ENCODE measurements around the gene TMPO. TPM values are rescaled to one million over a fixed set of nuclear protein-coding genes. Genes with fewer than 3 reads are reported as not detected.

TMPO gene
- total RNA-seq, 1 experiment from 2014 or later = 176 TPM

DNA sequence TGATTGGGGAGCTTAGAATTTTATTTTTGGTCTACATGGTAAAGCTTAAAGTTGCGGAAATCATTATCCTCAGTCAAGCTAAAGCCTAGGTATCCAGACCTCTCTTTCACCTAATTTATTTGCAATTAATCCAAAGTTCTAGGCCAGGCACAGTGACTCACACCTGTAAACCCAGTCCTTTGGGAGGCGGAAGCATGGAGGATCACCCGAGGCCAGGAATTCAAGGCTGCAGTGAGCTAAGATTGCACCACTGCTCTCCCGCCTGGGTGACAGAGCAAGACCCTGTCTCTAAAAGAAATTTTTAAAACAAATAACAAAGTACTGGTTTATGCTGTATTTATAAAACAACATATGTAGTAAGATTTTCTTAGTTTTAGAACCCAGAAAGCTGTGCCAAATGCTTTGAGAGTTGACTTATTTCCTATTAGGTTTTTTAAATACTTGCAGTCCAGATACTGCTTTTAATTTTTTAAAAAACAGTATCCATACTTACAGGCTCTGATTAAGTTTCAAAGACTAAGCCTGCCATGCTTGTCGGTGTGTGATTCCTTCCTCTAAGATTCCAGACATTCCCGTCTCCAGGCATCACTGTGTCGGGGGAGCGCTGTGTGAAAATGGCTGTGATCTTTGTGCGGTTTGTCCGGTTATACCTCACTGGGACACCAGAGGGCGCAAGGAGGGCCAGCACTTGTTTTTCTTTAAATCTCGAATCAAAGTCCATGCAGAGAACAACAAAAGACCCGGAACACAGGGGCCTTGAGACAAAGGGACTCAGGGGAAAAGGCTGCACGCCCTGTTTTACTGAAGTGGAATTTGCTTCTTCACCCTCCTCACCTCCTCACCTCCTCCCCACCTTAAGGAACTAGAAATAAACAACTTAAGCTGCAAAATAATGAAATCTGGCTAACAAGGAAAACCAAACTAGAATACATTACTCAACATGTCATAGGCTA, 24.6 kb upstream of the TMPO start (continued):
- TF ChIP-seq, protein P1, sequence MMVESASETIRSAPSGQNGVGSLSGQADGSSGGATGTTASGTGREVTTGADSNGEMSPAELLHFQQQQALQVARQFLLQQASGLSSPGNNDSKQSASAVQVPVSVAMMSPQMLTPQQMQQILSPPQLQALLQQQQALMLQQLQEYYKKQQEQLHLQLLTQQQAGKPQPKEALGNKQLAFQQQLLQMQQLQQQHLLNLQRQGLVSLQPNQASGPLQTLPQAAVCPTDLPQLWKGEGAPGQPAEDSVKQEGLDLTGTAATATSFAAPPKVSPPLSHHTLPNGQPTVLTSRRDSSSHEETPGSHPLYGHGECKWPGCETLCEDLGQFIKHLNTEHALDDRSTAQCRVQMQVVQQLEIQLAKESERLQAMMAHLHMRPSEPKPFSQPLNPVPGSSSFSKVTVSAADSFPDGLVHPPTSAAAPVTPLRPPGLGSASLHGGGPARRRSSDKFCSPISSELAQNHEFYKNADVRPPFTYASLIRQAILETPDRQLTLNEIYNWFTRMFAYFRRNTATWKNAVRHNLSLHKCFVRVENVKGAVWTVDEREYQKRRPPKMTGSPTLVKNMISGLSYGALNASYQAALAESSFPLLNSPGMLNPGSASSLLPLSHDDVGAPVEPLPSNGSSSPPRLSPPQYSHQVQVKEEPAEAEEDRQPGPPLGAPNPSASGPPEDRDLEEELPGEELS (CRISPR knock-in tag; IDR thresholded peaks at IDR 0.05) = peak; percentile 23; the same call in 1 of the 2 replicates
- TF ChIP-seq ETV6 (CRISPR knock-in tag; IDR thresholded peaks at IDR 0.05) (peak; percentile 31; the same call in 1 of the 2 replicates), STAT6 (CRISPR knock-in tag; conservative IDR thresholded peaks at IDR 0.05; ENCODE audit: low read depth) (no peak), SP1 (CRISPR knock-in tag; conservative IDR thresholded peaks at IDR 0.05) (no peak), ZBTB43 (CRISPR knock-in tag; IDR thresholded peaks at IDR 0.05) (no peak), ZNF121 (CRISPR knock-in tag; IDR thresholded peaks at IDR 0.05) (no peak), ZNF263 (CRISPR knock-in tag; IDR thresholded peaks at IDR 0.05; ENCODE audit: low read depth) (no peak), CREB1 (CRISPR knock-in tag; IDR thresholded peaks at IDR 0.05) (no peak), FOXJ3 (CRISPR knock-in tag; IDR thresholded peaks at IDR 0.05; ENCODE audit: borderline replicate concordance) (no peak), E2F4 (CRISPR knock-in tag; IDR thresholded peaks at IDR 0.05; ENCODE audit: borderline replicate concordance, low read depth) (no peak), PREB (CRISPR knock-in tag; IDR thresholded peaks at IDR 0.05; ENCODE audit: borderline replicate concordance) (no peak), GRHL2 (CRISPR knock-in tag; IDR thresholded peaks at IDR 0.05; ENCODE audit: insufficient replicate concordance, severe bottlenecking) (no peak), ZNF219 (CRISPR knock-in tag; IDR thresholded peaks at IDR 0.05; ENCODE audit: borderline replicate concordance) (no peak)
- TF ChIP-seq, protein P2, sequence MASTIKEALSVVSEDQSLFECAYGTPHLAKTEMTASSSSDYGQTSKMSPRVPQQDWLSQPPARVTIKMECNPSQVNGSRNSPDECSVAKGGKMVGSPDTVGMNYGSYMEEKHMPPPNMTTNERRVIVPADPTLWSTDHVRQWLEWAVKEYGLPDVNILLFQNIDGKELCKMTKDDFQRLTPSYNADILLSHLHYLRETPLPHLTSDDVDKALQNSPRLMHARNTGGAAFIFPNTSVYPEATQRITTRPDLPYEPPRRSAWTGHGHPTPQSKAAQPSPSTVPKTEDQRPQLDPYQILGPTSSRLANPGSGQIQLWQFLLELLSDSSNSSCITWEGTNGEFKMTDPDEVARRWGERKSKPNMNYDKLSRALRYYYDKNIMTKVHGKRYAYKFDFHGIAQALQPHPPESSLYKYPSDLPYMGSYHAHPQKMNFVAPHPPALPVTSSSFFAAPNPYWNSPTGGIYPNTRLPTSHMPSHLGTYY (CRISPR knock-in tag; IDR thresholded peaks at IDR 0.05) = no peak
- TF ChIP-seq, protein P3, sequence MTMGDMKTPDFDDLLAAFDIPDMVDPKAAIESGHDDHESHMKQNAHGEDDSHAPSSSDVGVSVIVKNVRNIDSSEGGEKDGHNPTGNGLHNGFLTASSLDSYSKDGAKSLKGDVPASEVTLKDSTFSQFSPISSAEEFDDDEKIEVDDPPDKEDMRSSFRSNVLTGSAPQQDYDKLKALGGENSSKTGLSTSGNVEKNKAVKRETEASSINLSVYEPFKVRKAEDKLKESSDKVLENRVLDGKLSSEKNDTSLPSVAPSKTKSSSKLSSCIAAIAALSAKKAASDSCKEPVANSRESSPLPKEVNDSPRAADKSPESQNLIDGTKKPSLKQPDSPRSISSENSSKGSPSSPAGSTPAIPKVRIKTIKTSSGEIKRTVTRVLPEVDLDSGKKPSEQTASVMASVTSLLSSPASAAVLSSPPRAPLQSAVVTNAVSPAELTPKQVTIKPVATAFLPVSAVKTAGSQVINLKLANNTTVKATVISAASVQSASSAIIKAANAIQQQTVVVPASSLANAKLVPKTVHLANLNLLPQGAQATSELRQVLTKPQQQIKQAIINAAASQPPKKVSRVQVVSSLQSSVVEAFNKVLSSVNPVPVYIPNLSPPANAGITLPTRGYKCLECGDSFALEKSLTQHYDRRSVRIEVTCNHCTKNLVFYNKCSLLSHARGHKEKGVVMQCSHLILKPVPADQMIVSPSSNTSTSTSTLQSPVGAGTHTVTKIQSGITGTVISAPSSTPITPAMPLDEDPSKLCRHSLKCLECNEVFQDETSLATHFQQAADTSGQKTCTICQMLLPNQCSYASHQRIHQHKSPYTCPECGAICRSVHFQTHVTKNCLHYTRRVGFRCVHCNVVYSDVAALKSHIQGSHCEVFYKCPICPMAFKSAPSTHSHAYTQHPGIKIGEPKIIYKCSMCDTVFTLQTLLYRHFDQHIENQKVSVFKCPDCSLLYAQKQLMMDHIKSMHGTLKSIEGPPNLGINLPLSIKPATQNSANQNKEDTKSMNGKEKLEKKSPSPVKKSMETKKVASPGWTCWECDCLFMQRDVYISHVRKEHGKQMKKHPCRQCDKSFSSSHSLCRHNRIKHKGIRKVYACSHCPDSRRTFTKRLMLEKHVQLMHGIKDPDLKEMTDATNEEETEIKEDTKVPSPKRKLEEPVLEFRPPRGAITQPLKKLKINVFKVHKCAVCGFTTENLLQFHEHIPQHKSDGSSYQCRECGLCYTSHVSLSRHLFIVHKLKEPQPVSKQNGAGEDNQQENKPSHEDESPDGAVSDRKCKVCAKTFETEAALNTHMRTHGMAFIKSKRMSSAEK (CRISPR knock-in tag; IDR thresholded peaks at IDR 0.05; ENCODE audit: borderline replicate concordance) = no peak
- TF ChIP-seq, protein P4, sequence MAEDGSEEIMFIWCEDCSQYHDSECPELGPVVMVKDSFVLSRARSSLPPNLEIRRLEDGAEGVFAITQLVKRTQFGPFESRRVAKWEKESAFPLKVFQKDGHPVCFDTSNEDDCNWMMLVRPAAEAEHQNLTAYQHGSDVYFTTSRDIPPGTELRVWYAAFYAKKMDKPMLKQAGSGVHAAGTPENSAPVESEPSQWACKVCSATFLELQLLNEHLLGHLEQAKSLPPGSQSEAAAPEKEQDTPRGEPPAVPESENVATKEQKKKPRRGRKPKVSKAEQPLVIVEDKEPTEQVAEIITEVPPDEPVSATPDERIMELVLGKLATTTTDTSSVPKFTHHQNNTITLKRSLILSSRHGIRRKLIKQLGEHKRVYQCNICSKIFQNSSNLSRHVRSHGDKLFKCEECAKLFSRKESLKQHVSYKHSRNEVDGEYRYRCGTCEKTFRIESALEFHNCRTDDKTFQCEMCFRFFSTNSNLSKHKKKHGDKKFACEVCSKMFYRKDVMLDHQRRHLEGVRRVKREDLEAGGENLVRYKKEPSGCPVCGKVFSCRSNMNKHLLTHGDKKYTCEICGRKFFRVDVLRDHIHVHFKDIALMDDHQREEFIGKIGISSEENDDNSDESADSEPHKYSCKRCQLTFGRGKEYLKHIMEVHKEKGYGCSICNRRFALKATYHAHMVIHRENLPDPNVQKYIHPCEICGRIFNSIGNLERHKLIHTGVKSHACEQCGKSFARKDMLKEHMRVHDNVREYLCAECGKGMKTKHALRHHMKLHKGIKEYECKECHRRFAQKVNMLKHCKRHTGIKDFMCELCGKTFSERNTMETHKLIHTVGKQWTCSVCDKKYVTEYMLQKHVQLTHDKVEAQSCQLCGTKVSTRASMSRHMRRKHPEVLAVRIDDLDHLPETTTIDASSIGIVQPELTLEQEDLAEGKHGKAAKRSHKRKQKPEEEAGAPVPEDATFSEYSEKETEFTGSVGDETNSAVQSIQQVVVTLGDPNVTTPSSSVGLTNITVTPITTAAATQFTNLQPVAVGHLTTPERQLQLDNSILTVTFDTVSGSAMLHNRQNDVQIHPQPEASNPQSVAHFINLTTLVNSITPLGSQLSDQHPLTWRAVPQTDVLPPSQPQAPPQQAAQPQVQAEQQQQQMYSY (CRISPR knock-in tag; IDR thresholded peaks at IDR 0.05) = peak; percentile 76
- TF ChIP-seq, protein P5, sequence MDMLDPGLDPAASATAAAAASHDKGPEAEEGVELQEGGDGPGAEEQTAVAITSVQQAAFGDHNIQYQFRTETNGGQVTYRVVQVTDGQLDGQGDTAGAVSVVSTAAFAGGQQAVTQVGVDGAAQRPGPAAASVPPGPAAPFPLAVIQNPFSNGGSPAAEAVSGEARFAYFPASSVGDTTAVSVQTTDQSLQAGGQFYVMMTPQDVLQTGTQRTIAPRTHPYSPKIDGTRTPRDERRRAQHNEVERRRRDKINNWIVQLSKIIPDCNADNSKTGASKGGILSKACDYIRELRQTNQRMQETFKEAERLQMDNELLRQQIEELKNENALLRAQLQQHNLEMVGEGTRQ (CRISPR knock-in tag; IDR thresholded peaks at IDR 0.05) = no peak

Data from WTC11 (cell line).